ENCODE results near the gene DAZAP2.

- TF ChIP-seq POLR2A (IDR thresholded peaks at IDR 0.05; ENCODE audit: low read length), result no peak
- no peak for TF ChIP-seq GATA1 (IDR thresholded peaks at IDR 0.05; ENCODE audit: low read depth, low read length)
These were observed 2.3 kb downstream of the DAZAP2 start for GRCh38 chr12:51240971-51241370.

All from erythroblast (primary cell).